Right atrium auricular region (tissue), 2 donors: ENCODE data around the gene SCARB1. TPM values are rescaled to one million over a fixed set of nuclear protein-coding genes. Genes with fewer than 3 reads are reported as not detected.

ENCODE experiments used
- DNase-seq: peaks from one replicate; pipeline ENCODE4 v3.0.0-alpha.2; 2019; ENCODE audit warnings: low spot score
- H3K27ac ChIP-seq, 2 donors: fragments of 200-600 bp; sonication (generic); 1 replicate in 1 of 2; 2 replicates in 1 of 2; pipeline ENCODE4 v1.5.1; 2016 to 2019
- H3K27me3 ChIP-seq, 2 donors: fragments of 200-600 bp; sonication (generic); one replicate each; pipeline versions ENCODE4 v1.5.1 to v1.6.0; 2017 to 2019
- H3K36me3 ChIP-seq: fragments of 200-600 bp; sonication (generic); one replicate; pipeline ENCODE4 v1.5.1; 2016
- H3K4me1 ChIP-seq, 2 donors: fragments of 200-600 bp; sonication (generic); one replicate each; pipeline versions ENCODE4 v1.5.1 to v1.6.0; 2017 to 2019
- H3K4me3 ChIP-seq, 2 donors: fragments of 200-600 bp; sonication (generic); 1 replicate in 1 of 2; 2 replicates in 1 of 2; pipeline ENCODE4 v1.5.1; 2017 to 2019; ENCODE audit warnings: mild to moderate bottlenecking in 1 of 2, moderate library complexity in 1 of 2
- H3K9me3 ChIP-seq, 2 donors: fragments of 200-600 bp; sonication (generic); one replicate each; pipeline ENCODE4 v1.5.1; 2019
- CTCF ChIP-seq, 2 donors: fragments of 200-600 bp; sonication (generic); IDR thresholded peaks; one replicate each; pipeline ENCODE4 v1.5.1; 2019; ENCODE audit warnings: antibody characterized with exemption in 2 of 2
- total RNA-seq, 2 donors: library from RNA; depleted of rRNA; stranded (reverse); fragments of >200 nt; gene quantifications; one replicate each; pipeline ENCODE4 v1.1.0, GENCODE V29; 2016

The SCARB1 gene
- total RNA-seq, 2 donors from 2014 or later: 14.9 to 22.6 TPM

GRCh38 chr12:124837249-124837897 is 26.3 kb downstream of the SCARB1 start:
- no peak for TF ChIP-seq CTCF (IDR thresholded peaks at IDR 0.05)
- H3K27ac ChIP-seq: peak overlapping the region; percentile 82

GRCh38 chr12:124836759-124837158 is 26.9 kb downstream of the SCARB1 start:
- no peaks in the 10 kb centered on the region for H3K36me3 ChIP-seq
- TF ChIP-seq CTCF (IDR thresholded peaks at IDR 0.05): no peak
- H3K9me3 ChIP-seq: no peaks in the 10 kb centered on the region
- peaks cover 0 to 37% of the 10 kb centered on the region in 2 donors for H3K4me1 ChIP-seq
- no peaks in the 10 kb centered on the region for H3K27me3 ChIP-seq
- no peak overlapping the region for H3K4me3 ChIP-seq
- peak overlapping the region in 1 of 2 donors; percentile 39 for H3K27ac ChIP-seq
- DNase-seq: no peak

More at GRCh38 chr12:124837249-124837897, 26.3 kb downstream of the SCARB1 start:
- no peaks in the 10 kb centered on the region for H3K27me3 ChIP-seq
- no peak overlapping the region for H3K4me3 ChIP-seq
- H3K9me3 ChIP-seq: no peaks in the 10 kb centered on the region
- no peak for DNase-seq
- H3K4me1 ChIP-seq: peaks cover 0 to 43% of the 10 kb centered on the region in 2 donors
- no peaks in the 10 kb centered on the region for H3K36me3 ChIP-seq

- H3K27ac ChIP-seq: peak overlapping the region in 1 of 2 donors; percentile 85
- no peak for DNase-seq
- H3K27me3 ChIP-seq: no peaks in the 10 kb centered on the region
- no peaks in the 10 kb centered on the region for H3K36me3 ChIP-seq
- no peak for TF ChIP-seq CTCF (IDR thresholded peaks at IDR 0.05)
- no peak overlapping the region for H3K4me3 ChIP-seq
- no peaks in the 10 kb centered on the region for H3K9me3 ChIP-seq
- peaks cover 0 to 35% of the 10 kb centered on the region in 2 donors for H3K4me1 ChIP-seq
Measured at GRCh38 chr12:124835656-124836410, 27.8 kb downstream of the SCARB1 start.

- DNase-seq: no peak
- H3K9me3 ChIP-seq: no peaks in the 10 kb centered on the region
- H3K36me3 ChIP-seq: no peaks in the 10 kb centered on the region
- H3K4me3 ChIP-seq: no peak overlapping the region
- no peaks in the 10 kb centered on the region for H3K27me3 ChIP-seq
- no peak for TF ChIP-seq CTCF (IDR thresholded peaks at IDR 0.05)
- H3K4me1 ChIP-seq: peaks cover 0 to 35% of the 10 kb centered on the region in 2 donors
- H3K27ac ChIP-seq: peak overlapping the region in 1 of 2 donors; percentile 85
Measured at GRCh38 chr12:124834822-124835221, 28.8 kb downstream of the SCARB1 start.

GRCh38 chr12:124833693-124834122 is 30.0 kb downstream of the SCARB1 start:
- peaks cover 0 to 34% of the 10 kb centered on the region in 2 donors for H3K4me1 ChIP-seq
- DNase-seq: peak; percentile 64
- no peaks in the 10 kb centered on the region for H3K27me3 ChIP-seq
- no peak for TF ChIP-seq CTCF (IDR thresholded peaks at IDR 0.05)
- H3K9me3 ChIP-seq: no peaks in the 10 kb centered on the region
- no peaks in the 10 kb centered on the region for H3K36me3 ChIP-seq
- H3K4me3 ChIP-seq: peak overlapping the region in 1 of 2 donors; percentile 19
- H3K27ac ChIP-seq: peak overlapping the region; percentile 63 to 85
